Natural killer cell treated with Interleukin-12 subunit alpha and Interleukin-12 subunit beta and Interleukin-15 and Interleukin-18, amount 100 ng/mL, for 72 hours (primary cell): ENCODE measurements around the gene NCF1. TPM values are rescaled to one million over a fixed set of nuclear protein-coding genes. Genes with fewer than 3 reads are reported as not detected.
A peak's percentile ranks its signal among the peaks of the same experiment; 100 is the strongest.
"Not testable (repeated sequence)": the region's sequence is repeated elsewhere in the genome, so short reads cannot be mapped to it uniquely, and the experiment has no call there.

ENCODE experiments used
- ATAC-seq, 2 donors: fragments of 150-1000 bp; cut with Tn5 transposase in 1 of 2; sonication (Bioruptor Pico), chemical (Tn5 transposase) in 1 of 2; 2 replicates each; pipeline ENCODE4 v1.10.0; 2021
- DNase-seq: peaks from one replicate; pipeline ENCODE4 v3.0.0; 2022; ENCODE audit warnings: low spot score
- H3K27ac Mint-ChIP-seq, 2 donors: 1 replicate in 1 of 2; 2 replicates in 1 of 2; pipeline ENCODE4 v1.8.0; 2022; ENCODE audit warnings: mixed read lengths in 2 of 2, mild to moderate bottlenecking in 1 of 2, moderate library complexity in 1 of 2
- H3K27me3 Mint-ChIP-seq, 2 donors: 1 replicate in 1 of 2; 2 replicates in 1 of 2; pipeline ENCODE4 v1.8.0; 2022; ENCODE audit warnings: mixed read lengths in 2 of 2
- H3K36me3 Mint-ChIP-seq: one replicate; pipeline ENCODE4 v1.8.0; 2022; ENCODE audit warnings: mixed read lengths
- H3K4me1 Mint-ChIP-seq, 2 donors: 1 replicate in 1 of 2; 2 replicates in 1 of 2; pipeline ENCODE4 v1.8.0; 2022; ENCODE audit warnings: low read depth in 2 of 2, mixed read lengths in 2 of 2, mild to moderate bottlenecking in 1 of 2
- H3K4me3 Mint-ChIP-seq: one replicate; pipeline ENCODE4 v1.8.0; 2022; ENCODE audit warnings: mixed read lengths
- H3K9me3 Mint-ChIP-seq: 2 replicates; pipeline ENCODE4 v1.8.0; 2022; ENCODE audit warnings: mixed read lengths
- total RNA-seq, 2 donors: library from RNA; stranded (reverse); gene quantifications; one replicate each; pipeline ENCODE4 v1.2.3, GENCODE V29; 2022

Gene NCF1
- total RNA-seq, result 10 to 100 TPM; 23.8 to 48.8 TPM

DNA sequence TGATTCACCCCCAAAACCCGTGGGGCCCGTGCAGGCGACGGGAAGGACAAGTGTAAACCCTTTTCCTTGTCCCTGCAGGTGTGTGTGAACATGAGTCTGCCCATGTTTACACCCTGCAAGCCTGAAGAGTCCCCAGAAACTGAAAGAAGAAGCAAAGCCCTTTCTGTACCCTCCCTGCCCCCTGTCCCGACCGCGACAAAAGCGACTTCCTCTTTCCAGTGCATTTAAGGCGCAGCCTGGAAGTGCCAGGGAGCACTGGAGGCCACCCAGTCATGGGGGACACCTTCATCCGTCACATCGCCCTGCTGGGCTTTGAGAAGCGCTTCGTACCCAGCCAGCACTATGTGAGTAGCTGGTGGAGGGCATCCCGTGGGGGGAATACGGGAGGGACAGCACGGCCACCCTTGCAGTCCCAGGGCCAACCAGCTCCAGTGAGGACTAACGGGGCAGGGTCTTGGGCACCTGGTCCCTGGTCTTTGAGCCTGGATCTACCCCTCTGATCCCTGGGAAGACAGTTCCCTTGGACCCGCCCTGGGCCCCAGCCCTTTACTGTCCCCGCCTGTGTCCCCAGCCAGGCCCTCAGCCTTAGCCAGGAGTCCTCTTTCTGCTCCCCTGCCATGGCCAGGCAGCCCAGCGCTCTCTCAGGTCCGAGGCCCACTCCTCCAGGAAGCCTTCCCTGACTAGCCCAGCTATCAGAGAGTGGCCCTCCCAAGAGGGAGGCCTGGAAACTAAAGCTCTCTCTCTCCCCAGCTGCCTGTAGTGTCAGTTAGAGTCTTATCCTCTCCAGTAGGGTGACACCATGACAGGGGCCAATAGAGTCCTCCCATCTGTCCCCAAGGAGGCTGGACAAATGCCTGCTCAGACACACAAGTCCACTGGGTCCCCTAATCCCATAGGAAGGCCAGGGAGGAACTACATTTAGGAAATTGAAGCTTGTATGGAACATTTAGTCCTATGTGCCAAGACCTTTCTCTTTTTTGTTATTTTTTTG is at the start of gene NCF1:
Gene NCF1, plus strand, starts transcription at position 252 of the 991 bp plus-strand sequence. Its CDS starts 21 bp downstream, at position 273.
- not testable (repeated sequence) for H3K4me3 Mint-ChIP-seq, H3K9me3 Mint-ChIP-seq, H3K27me3 Mint-ChIP-seq, DNase-seq, H3K36me3 Mint-ChIP-seq, H3K27ac Mint-ChIP-seq, H3K4me1 Mint-ChIP-seq
- peak; percentile 55 to 60 for ATAC-seq

DNA sequence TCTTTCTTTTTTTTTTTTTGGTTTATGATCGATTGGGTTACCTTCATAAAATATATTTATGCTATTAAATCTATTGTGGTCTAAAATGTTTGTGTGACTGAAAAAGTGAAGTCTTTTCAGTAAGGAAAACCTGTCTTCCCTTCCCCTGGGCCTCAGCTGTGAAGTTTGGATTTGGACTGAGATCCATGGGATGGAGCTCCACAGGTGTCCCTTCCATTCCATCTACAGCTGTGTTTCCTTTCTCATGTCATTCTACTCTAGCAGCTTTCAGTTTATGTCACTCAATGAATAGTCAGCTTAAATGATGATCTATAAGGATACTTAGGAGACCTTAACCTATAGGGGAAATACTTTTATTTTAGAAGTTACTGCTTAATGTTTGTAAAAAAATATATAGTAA is 48.0 kb upstream of the NCF1 start:
- Mint-ChIP-seq H3K4me1 (peaks cover 4 to 5% of the 10 kb centered on the region in 2 donors), H3K4me3 (no peak overlapping the region), H3K27me3 (no peaks in the 10 kb centered on the region), H3K27ac (no peak overlapping the region), H3K9me3 (no peaks in the 10 kb centered on the region), H3K36me3 (peaks cover 9% of the 10 kb centered on the region)
- ATAC-seq (no peak), DNase-seq (no peak)

GRCh38 chr7:74726309-74727101 is 47.3 kb upstream of the NCF1 start:
- Mint-ChIP-seq H3K27ac (peak overlapping the region in 1 of 2 donors; percentile 41), H3K36me3 (peaks cover 8% of the 10 kb centered on the region), H3K9me3 (no peaks in the 10 kb centered on the region), H3K4me3 (no peak overlapping the region), H3K4me1 (peaks cover 4 to 5% of the 10 kb centered on the region in 2 donors), H3K27me3 (no peaks in the 10 kb centered on the region)
- no peak for DNase-seq
- ATAC-seq, result no peak

GRCh38 chr7:74728686-74729085 is 45.1 kb upstream of the NCF1 start:
- H3K36me3 Mint-ChIP-seq, H3K4me3 Mint-ChIP-seq, DNase-seq, H3K27ac Mint-ChIP-seq, H3K4me1 Mint-ChIP-seq, H3K9me3 Mint-ChIP-seq, H3K27me3 Mint-ChIP-seq, ATAC-seq: not testable (repeated sequence)

DNA sequence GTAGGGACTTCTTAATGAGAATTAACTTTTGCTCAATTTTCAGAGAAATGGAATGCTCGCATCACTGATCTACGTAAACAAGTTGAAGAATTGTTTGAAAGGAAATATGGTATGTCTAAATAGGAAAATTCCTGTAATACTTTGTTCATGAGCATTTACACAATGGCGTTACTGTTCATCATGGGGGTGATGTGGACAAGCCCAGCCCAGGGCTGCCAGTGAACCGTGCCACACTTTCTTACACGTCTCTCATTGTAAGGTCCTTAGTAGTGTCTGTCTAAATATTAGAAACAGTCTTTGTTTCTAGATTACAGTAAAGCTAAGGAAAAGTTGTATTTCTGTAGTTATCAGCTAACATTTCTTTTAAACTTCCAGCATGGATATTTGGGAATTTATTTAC is 43.6 kb upstream of the NCF1 start:
- H3K27me3 Mint-ChIP-seq, ATAC-seq, H3K27ac Mint-ChIP-seq, H3K36me3 Mint-ChIP-seq, H3K4me3 Mint-ChIP-seq, DNase-seq, H3K9me3 Mint-ChIP-seq, H3K4me1 Mint-ChIP-seq: not testable (repeated sequence)

DNA sequence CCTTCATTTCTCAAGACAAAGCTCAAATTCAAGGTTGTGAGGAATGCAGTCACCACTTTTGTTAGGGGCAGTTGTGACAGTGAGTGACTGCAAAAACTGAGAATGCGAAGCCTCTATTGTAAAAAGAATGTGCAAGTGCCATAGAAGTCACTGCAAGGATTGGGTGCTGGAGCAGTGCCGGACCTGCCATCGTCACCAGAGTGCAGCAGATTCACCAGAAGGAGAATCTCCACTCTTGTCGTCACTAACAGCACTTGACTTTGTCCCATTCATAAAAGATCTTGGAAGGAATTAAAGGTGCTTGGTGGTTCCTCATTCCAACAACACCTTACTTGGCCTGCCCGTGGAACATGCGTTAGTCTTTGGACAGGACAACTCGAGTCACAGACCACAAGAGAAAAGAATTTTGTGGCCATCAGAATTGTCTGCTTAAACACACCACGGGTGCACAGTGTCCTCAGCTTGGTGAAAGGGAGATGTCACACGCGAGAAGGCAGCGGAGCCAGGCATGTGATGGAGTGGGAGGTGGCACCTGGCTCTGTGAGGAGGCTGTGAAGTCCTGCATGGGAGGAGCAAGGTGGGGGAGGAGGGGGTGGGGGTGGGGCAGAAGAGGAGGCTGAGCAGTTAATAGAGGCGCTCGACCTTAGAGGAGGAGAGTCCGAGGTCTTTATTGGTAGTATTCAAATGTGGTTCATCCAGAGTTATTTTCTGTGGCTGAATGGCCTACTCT is 33.7 kb upstream of the NCF1 start:
- not testable (repeated sequence) for DNase-seq, H3K27me3 Mint-ChIP-seq, H3K36me3 Mint-ChIP-seq, H3K4me1 Mint-ChIP-seq, H3K9me3 Mint-ChIP-seq, ATAC-seq, H3K27ac Mint-ChIP-seq, H3K4me3 Mint-ChIP-seq

DNA sequence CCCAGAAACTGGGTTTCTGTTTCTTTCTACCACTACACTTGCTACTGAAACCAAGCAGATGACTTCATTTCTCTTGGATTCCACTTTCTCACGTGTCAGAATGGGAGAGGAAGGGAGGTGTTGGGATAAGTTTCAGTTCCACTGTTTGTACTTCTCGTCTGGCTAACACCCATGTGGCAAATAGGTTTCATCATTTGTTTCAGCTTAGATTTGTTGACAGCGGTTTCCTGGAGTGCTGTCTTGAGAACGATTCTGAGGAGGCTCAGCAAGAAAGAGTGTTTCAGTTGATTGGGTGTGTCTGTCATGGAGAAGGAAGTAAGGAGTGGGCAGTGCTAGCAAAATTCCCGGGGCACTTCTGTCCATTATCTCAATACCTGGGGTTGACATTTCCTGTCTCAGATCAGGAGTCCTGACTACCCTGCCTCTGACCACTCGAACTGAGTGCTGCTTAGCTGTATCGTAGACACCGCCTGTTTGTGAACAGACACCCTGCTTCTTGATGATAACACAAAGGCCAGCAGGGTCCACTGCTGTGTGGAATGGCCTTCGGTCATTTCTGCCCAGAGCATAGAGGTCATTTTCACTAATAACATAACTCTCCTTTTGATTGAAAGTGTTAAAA is 29.8 kb upstream of the NCF1 start:
- H3K4me3 Mint-ChIP-seq, H3K27ac Mint-ChIP-seq, H3K4me1 Mint-ChIP-seq, H3K36me3 Mint-ChIP-seq, H3K27me3 Mint-ChIP-seq, DNase-seq, ATAC-seq, H3K9me3 Mint-ChIP-seq: not testable (repeated sequence)

DNA sequence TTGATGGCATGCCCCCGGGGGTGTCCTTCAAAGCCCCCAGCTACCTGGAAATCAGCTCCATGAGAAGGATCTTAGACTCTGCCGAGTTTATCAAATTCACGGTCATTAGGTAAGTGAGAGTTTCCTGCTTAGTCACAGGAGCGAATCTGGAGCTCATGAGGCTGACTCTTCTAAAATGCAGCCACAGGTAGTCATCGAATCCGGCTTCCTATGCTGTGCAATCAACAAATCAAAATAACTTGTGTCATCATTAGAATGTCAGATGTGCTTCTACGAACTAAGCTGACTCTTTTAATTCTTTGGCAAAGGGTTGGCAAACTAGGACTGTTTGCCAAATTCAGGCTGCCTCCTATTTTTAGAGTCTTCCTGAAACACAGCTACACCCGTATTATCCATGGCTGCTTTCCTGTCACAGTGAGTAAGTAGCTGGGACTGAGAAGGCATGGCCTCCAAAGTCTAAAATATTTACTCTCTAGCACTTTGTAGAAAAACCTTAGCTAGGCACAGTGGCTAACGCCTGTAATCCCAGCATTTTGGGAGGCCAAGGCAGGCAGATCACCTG is 19.8 kb upstream of the NCF1 start:
- H3K27ac Mint-ChIP-seq, ATAC-seq, H3K36me3 Mint-ChIP-seq, H3K4me1 Mint-ChIP-seq, H3K27me3 Mint-ChIP-seq, H3K9me3 Mint-ChIP-seq, H3K4me3 Mint-ChIP-seq, DNase-seq: not testable (repeated sequence)

DNA sequence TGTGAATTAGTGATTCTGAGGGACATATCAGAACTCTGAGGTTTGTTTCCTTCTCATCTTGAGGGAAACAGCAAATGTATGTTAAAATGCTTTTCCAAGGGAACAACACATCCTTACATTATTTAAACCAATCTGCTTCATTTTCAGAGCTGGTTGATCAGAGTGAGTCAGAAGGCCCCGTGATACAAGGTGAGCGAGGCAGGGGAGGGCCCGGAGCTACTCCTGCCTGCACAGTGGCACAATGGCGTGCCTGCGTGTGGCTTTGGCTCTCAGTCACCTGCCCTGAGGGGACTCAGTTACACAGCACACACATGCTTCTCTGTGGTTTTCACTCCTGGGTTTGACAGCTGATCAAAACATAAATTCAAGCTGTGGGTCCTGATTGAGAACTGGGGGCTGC is 17.1 kb upstream of the NCF1 start:
- not testable (repeated sequence) for H3K27ac Mint-ChIP-seq, ATAC-seq, H3K4me1 Mint-ChIP-seq

DNA sequence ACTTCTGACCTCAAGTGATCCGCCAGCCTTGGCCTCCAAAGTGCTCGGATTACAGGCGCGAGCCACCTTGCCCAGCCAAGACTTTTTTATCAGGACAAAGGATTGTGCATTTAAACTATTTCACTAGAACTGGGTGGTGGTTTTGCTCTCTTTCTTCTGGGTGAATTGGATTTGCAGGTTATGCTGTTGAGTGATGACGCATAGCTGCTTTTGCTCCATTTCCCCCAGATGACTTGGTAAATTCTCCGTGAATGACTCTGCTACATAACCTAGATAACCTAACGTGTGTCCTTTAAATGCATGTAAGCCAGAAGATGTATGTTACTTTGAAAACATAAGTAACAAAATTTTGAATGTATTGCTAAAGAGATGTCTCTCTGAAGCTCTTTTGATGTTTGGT is 15.5 kb upstream of the NCF1 start:
- not testable (repeated sequence) for ATAC-seq, H3K27ac Mint-ChIP-seq, H3K9me3 Mint-ChIP-seq, H3K27me3 Mint-ChIP-seq, H3K36me3 Mint-ChIP-seq, DNase-seq, H3K4me1 Mint-ChIP-seq, H3K4me3 Mint-ChIP-seq

More for the DNA sequence above, 17.1 kb upstream of the NCF1 start:
- H3K9me3 Mint-ChIP-seq, H3K4me3 Mint-ChIP-seq, DNase-seq, H3K27me3 Mint-ChIP-seq, H3K36me3 Mint-ChIP-seq: not testable (repeated sequence)

DNA sequence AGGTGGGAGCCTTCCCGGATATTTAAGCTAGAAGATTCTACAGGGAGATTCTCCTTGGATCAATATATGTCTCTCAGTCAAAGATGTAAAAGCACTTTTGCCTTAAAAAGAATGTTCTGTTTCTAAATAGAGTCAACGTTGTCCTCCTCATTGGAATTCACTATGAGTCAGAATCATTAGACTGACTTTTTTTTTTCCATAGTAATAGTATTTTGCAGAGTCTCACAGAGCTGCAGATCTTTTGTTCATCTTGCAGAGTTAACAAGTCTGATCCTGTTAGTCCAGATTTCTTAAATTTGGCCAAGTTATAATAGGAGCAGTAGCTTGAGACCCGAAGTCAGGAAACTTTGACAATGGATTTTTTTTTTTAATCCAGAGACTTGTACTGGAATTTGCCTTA is 14.8 kb upstream of the NCF1 start:
- not testable (repeated sequence) for H3K4me1 Mint-ChIP-seq, DNase-seq, H3K36me3 Mint-ChIP-seq, H3K27ac Mint-ChIP-seq, H3K27me3 Mint-ChIP-seq, ATAC-seq, H3K4me3 Mint-ChIP-seq, H3K9me3 Mint-ChIP-seq

GRCh38 chr7:74765205-74765918 is 8.4 kb upstream of the NCF1 start:
- ATAC-seq, result peak; percentile 64 to 77
- H3K27me3 Mint-ChIP-seq, H3K9me3 Mint-ChIP-seq, H3K4me3 Mint-ChIP-seq, DNase-seq, H3K4me1 Mint-ChIP-seq, H3K27ac Mint-ChIP-seq, H3K36me3 Mint-ChIP-seq: not testable (repeated sequence)
